Measurements from ENCODE around the gene FAM222A. TPM values are rescaled to one million over a fixed set of nuclear protein-coding genes. Genes with fewer than 3 reads are reported as not detected.

Gene FAM222A
- total RNA-seq, 1 donor from 2014 or later, result 6.2 TPM

DNA sequence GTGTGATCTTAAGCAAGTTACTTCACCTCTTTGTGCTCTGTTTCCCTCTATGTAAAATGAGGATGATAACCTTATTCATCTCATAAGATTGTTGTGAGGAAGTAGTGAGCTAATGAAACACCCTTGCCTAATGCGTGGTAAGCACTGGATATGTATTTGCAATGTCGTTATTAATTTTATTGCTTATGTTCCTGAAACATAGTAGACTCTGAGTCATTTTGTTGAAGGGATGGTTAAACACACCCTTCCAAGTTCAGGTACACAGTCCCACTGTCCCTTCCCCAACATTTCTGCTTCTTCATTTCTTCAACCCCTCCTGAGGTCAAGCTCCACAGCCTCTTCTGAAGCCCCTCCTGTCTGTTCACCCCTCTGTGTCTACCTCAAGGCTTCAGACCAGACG lies 40.2 kb upstream of the FAM222A start:
- ATAC-seq (no peak), DNase-seq (no peak)
- TF ChIP-seq, protein P1, sequence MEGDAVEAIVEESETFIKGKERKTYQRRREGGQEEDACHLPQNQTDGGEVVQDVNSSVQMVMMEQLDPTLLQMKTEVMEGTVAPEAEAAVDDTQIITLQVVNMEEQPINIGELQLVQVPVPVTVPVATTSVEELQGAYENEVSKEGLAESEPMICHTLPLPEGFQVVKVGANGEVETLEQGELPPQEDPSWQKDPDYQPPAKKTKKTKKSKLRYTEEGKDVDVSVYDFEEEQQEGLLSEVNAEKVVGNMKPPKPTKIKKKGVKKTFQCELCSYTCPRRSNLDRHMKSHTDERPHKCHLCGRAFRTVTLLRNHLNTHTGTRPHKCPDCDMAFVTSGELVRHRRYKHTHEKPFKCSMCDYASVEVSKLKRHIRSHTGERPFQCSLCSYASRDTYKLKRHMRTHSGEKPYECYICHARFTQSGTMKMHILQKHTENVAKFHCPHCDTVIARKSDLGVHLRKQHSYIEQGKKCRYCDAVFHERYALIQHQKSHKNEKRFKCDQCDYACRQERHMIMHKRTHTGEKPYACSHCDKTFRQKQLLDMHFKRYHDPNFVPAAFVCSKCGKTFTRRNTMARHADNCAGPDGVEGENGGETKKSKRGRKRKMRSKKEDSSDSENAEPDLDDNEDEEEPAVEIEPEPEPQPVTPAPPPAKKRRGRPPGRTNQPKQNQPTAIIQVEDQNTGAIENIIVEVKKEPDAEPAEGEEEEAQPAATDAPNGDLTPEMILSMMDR (IDR thresholded peaks at IDR 0.05), result no peak
- no peaks in the 10 kb centered on the region for H3K36me3 ChIP-seq
- intact Hi-C loops (cut with DNase I), result no loop called here
- no peak overlapping the region for H3K4me3 ChIP-seq
- no peak overlapping the region for H3K27ac ChIP-seq
- no peaks in the 10 kb centered on the region for H3K9me3 ChIP-seq
- H3K27me3 ChIP-seq, result no peaks in the 10 kb centered on the region
- no peaks in the 10 kb centered on the region for H3K4me1 ChIP-seq

- H3K9me3 ChIP-seq, result no peaks in the 10 kb centered on the region
- H3K4me3 ChIP-seq, result no peak overlapping the region
- TF ChIP-seq, protein P1 (IDR thresholded peaks at IDR 0.05), result no peak
- H3K27me3 ChIP-seq, result no peaks in the 10 kb centered on the region
- intact Hi-C loops (cut with DNase I), result no loop called here
- H3K4me1 ChIP-seq, result no peaks in the 10 kb centered on the region
- ATAC-seq (no peak), DNase-seq (no peak)
- H3K27ac ChIP-seq, result no peak overlapping the region
- no peaks in the 10 kb centered on the region for H3K36me3 ChIP-seq
These were observed 39.7 kb upstream of the FAM222A start for GRCh38 chr12:109673884-109674283.

DNA sequence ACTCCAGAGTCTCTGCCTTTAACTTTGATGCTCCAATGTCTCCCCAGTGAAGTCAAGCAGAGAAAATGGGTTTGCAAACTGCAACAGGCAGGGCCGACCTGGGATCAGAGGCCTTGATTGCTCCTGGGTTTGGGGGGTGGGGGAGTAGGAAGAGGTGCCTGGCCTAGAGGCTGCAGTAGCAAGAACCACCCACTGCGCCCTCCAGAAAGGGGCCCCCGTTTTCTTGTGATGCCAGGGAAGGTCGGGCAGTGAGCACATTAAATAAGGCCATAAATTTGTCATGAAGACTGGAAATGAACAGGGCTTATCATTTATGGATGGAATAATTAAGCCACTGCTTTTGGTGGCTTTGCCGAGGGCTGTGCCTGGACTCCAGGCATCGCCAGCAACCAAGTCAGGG lies 38.2 kb upstream of the FAM222A start:
- H3K9me3 ChIP-seq, result no peaks in the 10 kb centered on the region
- intact Hi-C loops (cut with DNase I), result no loop called here
- TF ChIP-seq, protein P1 (IDR thresholded peaks at IDR 0.05), result no peak
- H3K4me3 ChIP-seq, result no peak overlapping the region
- H3K36me3 ChIP-seq, result no peaks in the 10 kb centered on the region
- no peaks in the 10 kb centered on the region for H3K4me1 ChIP-seq
- ATAC-seq (no peak), DNase-seq (no peak)
- H3K27ac ChIP-seq, result no peak overlapping the region
- H3K27me3 ChIP-seq, result no peaks in the 10 kb centered on the region

DNA sequence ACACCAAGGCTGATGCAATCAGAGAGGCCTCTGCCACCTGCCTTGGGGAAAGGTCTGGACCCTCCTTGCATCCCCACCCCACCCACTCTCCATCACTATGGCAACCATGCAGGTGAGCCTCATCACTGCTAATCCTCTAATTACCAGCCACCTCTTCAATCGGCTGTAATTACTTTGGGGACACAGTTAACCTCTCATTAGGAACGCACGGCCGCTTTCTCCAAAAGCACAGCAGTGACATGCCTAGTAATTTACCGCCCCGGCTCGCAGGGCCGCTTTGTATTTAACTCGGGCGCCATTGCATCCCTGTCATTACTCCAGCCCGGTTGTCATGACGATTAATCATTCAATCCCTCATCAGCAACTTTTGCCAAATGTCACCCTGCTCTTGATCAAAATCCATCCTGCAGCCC lies 36.3 kb upstream of the FAM222A start:
- TF ChIP-seq, protein P1 (IDR thresholded peaks at IDR 0.05), result no peak

DNA sequence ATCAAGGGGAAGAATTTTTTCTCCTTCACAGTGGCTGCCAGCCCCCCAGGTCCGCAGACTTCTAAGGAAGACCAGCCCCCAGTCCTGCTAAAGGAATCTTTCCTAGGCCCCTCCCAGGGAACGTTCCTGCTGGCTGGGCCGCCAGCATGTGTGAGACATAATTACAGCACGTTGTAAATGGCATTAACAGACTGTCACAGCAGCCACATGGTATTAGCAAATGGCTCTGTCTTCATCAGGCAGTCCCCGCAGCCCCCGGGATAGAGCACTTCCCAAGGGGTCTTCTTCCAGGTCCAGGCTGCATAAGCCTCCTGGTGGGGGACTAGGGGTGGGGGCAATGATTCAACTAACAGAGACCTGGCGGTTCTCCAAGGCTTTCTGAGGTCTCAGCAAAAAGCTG lies 34.9 kb upstream of the FAM222A start:
- Histone ChIP-seq H3K4me1 (no peaks in the 10 kb centered on the region), H3K27ac (no peak overlapping the region), H3K9me3 (no peaks in the 10 kb centered on the region), H3K4me3 (no peak overlapping the region), H3K27me3 (no peaks in the 10 kb centered on the region), H3K36me3 (no peaks in the 10 kb centered on the region)
- DNase-seq (no peak), ATAC-seq (no peak)
- TF ChIP-seq, protein P1 (IDR thresholded peaks at IDR 0.05), result no peak
- intact Hi-C loops (cut with DNase I), result no loop called here

More for the DNA sequence above, 36.3 kb upstream of the FAM222A start:
- no peaks in the 10 kb centered on the region for H3K27me3 ChIP-seq
- DNase-seq (no peak), ATAC-seq (no peak)
- H3K4me3 ChIP-seq, result no peak overlapping the region
- no peaks in the 10 kb centered on the region for H3K4me1 ChIP-seq
- no peaks in the 10 kb centered on the region for H3K36me3 ChIP-seq
- H3K9me3 ChIP-seq, result no peaks in the 10 kb centered on the region
- no peak overlapping the region for H3K27ac ChIP-seq
- intact Hi-C loops (cut with DNase I), result no loop called here
